K562 (cell line): ENCODE measurements around the gene CRIP1. TPM values are rescaled to one million over a fixed set of nuclear protein-coding genes. Genes with fewer than 3 reads are reported as not detected.
A peak's percentile ranks its signal among the peaks of the same experiment; 100 is the strongest.

Experiments used
- CHAMP1 ChIP-seq: fragments of 450-650 bp; IDR thresholded peaks from 2 replicates; pipeline ENCODE4 v1.6.1; 2016; ENCODE audit warnings: mild to moderate bottlenecking
- EP300 ChIP-seq: IDR thresholded peaks from 2 replicates; pipeline ENCODE4 v1.6.1; 2012; ENCODE audit warnings: low read length, improper control_type of control experiment
- FOXJ3 ChIP-seq: sonication (generic); formaldehyde crosslinking; IDR thresholded peaks from 2 replicates; pipeline ENCODE4 v1.4.0; 2020; ENCODE audit warnings: mild to moderate bottlenecking, missing genetic modification reagents
- GABPA ChIP-seq: fragments of 200-800 bp; sonication (Bioruptor generic); conservative IDR thresholded peaks from 2 replicates; pipeline ENCODE4 v1.6.1; 2016; ENCODE audit warnings: low read depth, missing genetic modification characterization, missing compliant biosample characterization
- GMEB1 ChIP-seq: fragments of 250-450 bp; sonication (Bioruptor Pico); IDR thresholded peaks from 2 replicates; pipeline ENCODE4 v1.4.0; 2020; ENCODE audit warnings: mild to moderate bottlenecking
- HDAC1 ChIP-seq, 2 experiments: fragments of 450-650 bp; IDR thresholded peaks; 2 replicates each; pipeline ENCODE4 v1.6.1; 2016 to 2017; ENCODE audit warnings: inconsistent platforms in 1 of 2, mild to moderate bottlenecking in 1 of 2, moderate library complexity in 1 of 2
- HNRNPUL1 ChIP-seq: fragments of 200-400 bp; formaldehyde crosslinking; IDR thresholded peaks from 2 replicates; pipeline ENCODE4 v1.6.1; 2017; ENCODE audit warnings: low read length
- LCOR ChIP-seq: sonication (generic); formaldehyde crosslinking; IDR thresholded peaks from 2 replicates; pipeline ENCODE4 v1.8.0; 2022; ENCODE audit warnings: mild to moderate bottlenecking, missing genetic modification reagents
- MAFF ChIP-seq: IDR thresholded peaks from 2 replicates; pipeline ENCODE4 v1.6.1; 2012; ENCODE audit warnings: low read length, improper control_type of control experiment
- MAFG ChIP-seq: fragments of 450-650 bp; conservative IDR thresholded peaks from 2 replicates; pipeline ENCODE4 v1.6.1; 2016; ENCODE audit warnings: missing genetic modification characterization, missing compliant biosample characterization
- MEF2D ChIP-seq: conservative IDR thresholded peaks from 2 replicates; pipeline ENCODE4 v1.6.1; 2016; ENCODE audit warnings: low read depth, missing genetic modification characterization, missing compliant biosample characterization
- MTF1 ChIP-seq: fragments of 250-450 bp; sonication (Bioruptor Pico); IDR thresholded peaks from 2 replicates; pipeline ENCODE4 v1.9.0; 2021; ENCODE audit warnings: moderate library complexity, mild to moderate bottlenecking, inconsistent platforms, borderline replicate concordance
- POLR2AphosphoS2 ChIP-seq: IDR thresholded peaks from 2 replicates; pipeline ENCODE4 v1.6.1; 2012; ENCODE audit warnings: low read length, improper control_type of control experiment
- POU5F1 ChIP-seq: fragments of 150-350 bp; IDR thresholded peaks from 2 replicates; pipeline ENCODE4 v1.6.1; 2014; ENCODE audit warnings: borderline replicate concordance, low read length, low read depth, mild to moderate bottlenecking; ENCODE audit not compliant: partially characterized antibody
- PREB ChIP-seq: sonication (generic); formaldehyde crosslinking; IDR thresholded peaks from 2 replicates; pipeline ENCODE4 v1.8.1; 2023; ENCODE audit warnings: mild to moderate bottlenecking, missing genetic modification reagents
- SIX5 ChIP-seq, 2 experiments: IDR thresholded peaks; 2 replicates each; pipeline ENCODE4 v1.6.1; 2011; ENCODE audit warnings: low read length in 2 of 2, borderline replicate concordance in 1 of 2, low read depth in 1 of 2, mild to moderate bottlenecking in 1 of 2, moderate library complexity in 1 of 2; ENCODE audit not compliant: insufficient read depth in 1 of 2
- SRSF7 ChIP-seq: fragments of 200-400 bp; formaldehyde crosslinking; optimal IDR thresholded peaks from 2 replicates; pipeline ENCODE3; 2017; ENCODE audit warnings: mild to moderate bottlenecking, low read depth, low read length
- STAT5A ChIP-seq: IDR thresholded peaks from 2 replicates; pipeline ENCODE4 v1.6.1; 2012; ENCODE audit warnings: low read length, inconsistent platforms, borderline replicate concordance
- TAF7 ChIP-seq: fragments of 450-650 bp; IDR thresholded peaks from 2 replicates; pipeline ENCODE4 v1.6.1; 2016; ENCODE audit warnings: missing genetic modification characterization, missing compliant biosample characterization
- ZBTB17 ChIP-seq: fragments of 450-650 bp; formaldehyde crosslinking; IDR thresholded peaks from 2 replicates; pipeline ENCODE4 v1.4.0; 2020; ENCODE audit warnings: mild to moderate bottlenecking
- ZBTB8A ChIP-seq: fragments of 450-650 bp; IDR thresholded peaks from 2 replicates; pipeline ENCODE4 v1.6.1; 2018; ENCODE audit warnings: mild to moderate bottlenecking, moderate library complexity; ENCODE audit not compliant: partially characterized antibody
- ZNF12 ChIP-seq: sonication (generic); formaldehyde crosslinking; IDR thresholded peaks from 2 replicates; pipeline ENCODE4 v1.4.0; 2020; ENCODE audit warnings: mild to moderate bottlenecking, missing genetic modification reagents
- ZNF224 ChIP-seq: sonication (generic); formaldehyde crosslinking; IDR thresholded peaks from 2 replicates; pipeline ENCODE4 v1.8.0; 2022; ENCODE audit warnings: mild to moderate bottlenecking, missing genetic modification reagents
- ZNF354B ChIP-seq: fragments of 250-450 bp; sonication (Bioruptor Pico); IDR thresholded peaks from 2 replicates; pipeline ENCODE4 v1.4.0; 2020
- ZNF785 ChIP-seq: fragments of 250-450 bp; sonication (Bioruptor Pico); IDR thresholded peaks from 2 replicates; pipeline ENCODE4 v1.4.0; 2020; ENCODE audit warnings: mild to moderate bottlenecking
- ZZZ3 ChIP-seq: fragments of 450-650 bp; IDR thresholded peaks from 2 replicates; pipeline ENCODE4 v1.6.1; 2016; ENCODE audit warnings: antibody characterized with exemption, mild to moderate bottlenecking, moderate library complexity
- polyA plus RNA-seq, 8 experiments: library from polyadenylated mRNA; depleted of rRNA in 4 of 8; stranded (reverse) in 5 of 8; unstranded in 3 of 8; fragments of >200 nt; fragmentation: Nextera tagmentation in 2 of 8; fragmentation: Illumina TruSeq in 1 of 8; extraction: Ambion mirVana in 2 of 8; extraction: Trizol in 1 of 8; gene quantifications; 2 replicates each; pipeline versions ENCODE4 v1.2.1 to v1.2.3, GENCODE V29; 2011 to 2014; ENCODE audit warnings: inconsistent platforms in 1 of 8, missing spikeins in 1 of 8
- total RNA-seq, 7 experiments: library from RNA; depleted of rRNA in 6 of 7; stranded (reverse); fragments of >200 nt in 6 of 7; fragmentation: Illumina TruSeq in 2 of 7; extraction: Trizol in 2 of 7; gene quantifications; 2 replicates each; pipeline versions ENCODE4 v1.2.1 to v1.2.3, GENCODE V29; 2011 to 2021; ENCODE audit warnings: low replicate concordance in 1 of 7

The CRIP1 gene
- total and polyA plus RNA-seq, 9 of the 15 experiments (the other 6 are each of a cell fraction or from before 2014, with no cell fraction given), result 0.11 to 0.58 (median 0.14) TPM; not detected in 6

GRCh38 chr14:105490572-105491365, 4.1 kb downstream of the CRIP1 start, which contains the start of gene TEDC1 (continued):
- peak; percentile 60 for TF ChIP-seq GMEB1
- TF ChIP-seq CHAMP1, result no peak
- no peak for TF ChIP-seq HNRNPUL1
- TF ChIP-seq ZNF354B (CRISPR knock-in tag), result no peak
- no peak for TF ChIP-seq SRSF7
- peak in 1 of 2 experiments; percentile 17; a peak in 1 of 4 replicates for TF ChIP-seq SIX5 (IDR thresholded peaks at IDR 0.05; ENCODE audit: borderline replicate concordance in 1 of 2, insufficient read depth in 1 of 2, low read depth in 1 of 2, low read length in 2 of 2)
- TF ChIP-seq ZBTB8A, result no peak
- TF ChIP-seq FOXJ3, result no peak
- TF ChIP-seq ZZZ3, result no peak
- no peak for TF ChIP-seq LCOR
- no peak for TF ChIP-seq POLR2AphosphoS2
- TF ChIP-seq ZNF224, result no peak
- no peak for TF ChIP-seq MTF1 (CRISPR knock-in tag)
- TF ChIP-seq ZNF12, result no peak
- TF ChIP-seq STAT5A, result no peak
- no peak for TF ChIP-seq MAFF
- TF ChIP-seq EP300, result no peak
- no peak for TF ChIP-seq ZBTB17 (CRISPR knock-in tag)
- no peak for TF ChIP-seq ZNF785 (CRISPR knock-in tag)
- TF ChIP-seq MAFG (tag), result no peak
- no peak for TF ChIP-seq POU5F1
- no peak for TF ChIP-seq MEF2D (tag)
- no peak for TF ChIP-seq HDAC1 (IDR thresholded peaks at IDR 0.05)
- TF ChIP-seq GABPA, result peak; percentile 98
- TF ChIP-seq PREB (CRISPR knock-in tag), result no peak
- TF ChIP-seq TAF7 (tag), result no peak
